Mammary epithelial cell (primary cell): ENCODE measurements around the gene RANBP9.

Source experiments
- CTCF ChIP-seq, 2 donors: IDR thresholded peaks in 1 of 2; conservative IDR thresholded peaks in 1 of 2; 2 replicates each; pipeline ENCODE4 v1.5.1; 2011 to 2012; ENCODE audit warnings: inconsistent platforms in 2 of 2, low read length in 2 of 2, mild to moderate bottlenecking in 2 of 2, control low read depth in 1 of 2, low read depth in 1 of 2; ENCODE audit not compliant: insufficient read depth in 1 of 2; ENCODE audit errors: extremely low read depth in 1 of 2
- EZH2 ChIP-seq: IDR thresholded peaks from 2 replicates; pipeline ENCODE4 v1.6.1; 2012; ENCODE audit warnings: low read length, inconsistent platforms, borderline replicate concordance

- no peak for TF ChIP-seq CTCF (conservative IDR thresholded peaks at IDR 0.05 in 1 of 2, IDR thresholded peaks at IDR 0.05 in 1 of 2; ENCODE audit: extremely low read depth in 1 of 2, insufficient read depth in 1 of 2, low read depth in 1 of 2, low read length in 2 of 2)
- TF ChIP-seq EZH2 = no peak
Measured at GRCh38 chr6:13730704-13731103, 19.1 kb upstream of the RANBP9 start.
